Heart left ventricle (tissue), 16 donors: ENCODE measurements around the gene PQBP1. TPM values are rescaled to one million over a fixed set of nuclear protein-coding genes. Genes with fewer than 3 reads are reported as not detected.

Experiments
- ATAC-seq, 4 donors: fragments of 200-7000 bp; cut with Tn5 transposase; one replicate each; pipeline ENCODE4 v1.9.1; 2020 to 2022; ENCODE audit warnings: moderate library complexity in 4 of 4, mild to moderate bottlenecking in 3 of 4, moderate number of reproducible peaks in 1 of 4
- DNase-seq, 5 donors: peaks; one replicate each; pipeline ENCODE4 v3.0.0-alpha.2; 2020
- H3K27ac ChIP-seq, 12 donors: fragments of 200-600 bp; sonication (generic) in 4 of 12; one replicate each; pipeline versions ENCODE4 v1.5.0 to v1.8.0; 2016 to 2022; ENCODE audit warnings: mild to moderate bottlenecking in 2 of 12
- H3K27me3 ChIP-seq, 9 donors: fragments of 200-600 bp; sonication (generic) in 2 of 9; one replicate each; pipeline versions ENCODE4 v1.5.1 to v1.8.0; 2016 to 2022; ENCODE audit warnings: mild to moderate bottlenecking in 3 of 9
- H3K36me3 ChIP-seq, 9 donors: fragments of 200-600 bp; sonication (generic) in 2 of 9; one replicate each; pipeline versions ENCODE4 v1.5.0 to v1.8.0; 2018 to 2022; ENCODE audit warnings: mild to moderate bottlenecking in 2 of 9
- H3K4me1 ChIP-seq, 12 donors: fragments of 200-600 bp; sonication (generic) in 4 of 12; one replicate each; pipeline versions ENCODE4 v1.5.0 to v1.8.0; 2016 to 2022; ENCODE audit warnings: mild to moderate bottlenecking in 3 of 12
- H3K4me3 ChIP-seq, 12 donors: fragments of 200-600 bp; sonication (generic) in 4 of 12; one replicate each; pipeline versions ENCODE4 v1.5.0 to v1.8.0; 2017 to 2022; ENCODE audit warnings: mild to moderate bottlenecking in 9 of 12, moderate library complexity in 4 of 12
- H3K9me3 ChIP-seq, 12 donors: fragments of 200-600 bp; sonication (generic) in 4 of 12; one replicate each; pipeline versions ENCODE4 v1.5.0 to v1.8.0; 2016 to 2022; ENCODE audit warnings: mild to moderate bottlenecking in 1 of 12
- POLR2A ChIP-seq, 2 donors: fragments of 450-650 bp; IDR thresholded peaks; one replicate each; pipeline ENCODE4 v1.6.1; 2017; ENCODE audit warnings: antibody characterized with exemption in 2 of 2, mild to moderate bottlenecking in 2 of 2, moderate library complexity in 2 of 2
- WGBS, 4 donors: extraction: QIAGEN DNeasy Blood & Tissue Kit in 2 of 4; methylation state at CpG; one replicate each; pipeline versions ENCODE4 v1.1.5 to v1.1.7; 2013 to 2018; 5-methylcytosine and 5-hydroxymethylcytosine counted together
- intact Hi-C, 10 donors: fragments of 100-400 bp; cut with DNase I; formaldehyde crosslinking; loops; one replicate each; pipeline versions ENCODE4 v1.11.1 to v1.14.2; 2022
- polyA plus RNA-seq, 2 donors: library from polyadenylated mRNA; stranded (reverse); fragments of 200-250 nt; gene quantifications; one replicate each; pipeline ENCODE4 v1.2.3, GENCODE V29; 2013
- total RNA-seq, 9 donors: library from RNA; depleted of rRNA in 2 of 9; stranded (reverse); fragments of >200 nt in 2 of 9; fragmentation: NEBNext Ultra II Directional in 3 of 9; extraction: Animal tissue kit (Norgen Biotek cat#: 25700) in 3 of 9; gene quantifications; one replicate each; pipeline versions ENCODE4 v1.1.0 to v1.2.4, GENCODE V29; 2016 to 2023
- TF ChIP-seq, protein P1 (sequence below), 12 donors: fragments of 200-600 bp; sonication (generic) in 4 of 12; IDR thresholded peaks; one replicate each; pipeline versions ENCODE4 v1.5.0 to v1.8.0; 2018 to 2022; ENCODE audit warnings: antibody characterized with exemption in 12 of 12, mild to moderate bottlenecking in 5 of 12
- donor health status: ischemic (EF 13 %, LVEDD 7.1; RV severe dilation, severe dysfunction).
- donor health status: healthy with polysubstance abuse.
- donor health status: DM: no; HTN: yes; CAD: no.
- donor health status: DM: no; HTN: no; CAD: no.
- donor health status: ischemic (EF 25% LVEDD 6.9; RV normal size, moderate dysfunction).
- donor health status: ischemic (EF 25% LVEDD 5.7; RV mildly dilated, moderate dysfunction).
- donor health status: healthy.
- donor health status: DM: yes; HTN: yes; CAD: no.
- donor health status: ischemic (EF 35%, LVEDD 5.7; RV mildly dilated, moderate dysfunction).
- donor health status: nonischemic (EF 11% LVEDD 7.7; RV severe dilation, severe dysfunction).
- donor health status: DM: yes; HTN: yes; CAD: no.
- donor health status: PGD.
- donor health status: ischemic (EF 29% LVEDD 5.4; RV normal size, mild dysfunction).
- donor health status: nonischemic (EF 23%, LVEDD 6.1; RV moderate dilation, normal function).

The PQBP1 gene
- total and polyA plus RNA-seq, 11 donors = 45.3 to 99.0 (median 53.2) TPM

DNA sequence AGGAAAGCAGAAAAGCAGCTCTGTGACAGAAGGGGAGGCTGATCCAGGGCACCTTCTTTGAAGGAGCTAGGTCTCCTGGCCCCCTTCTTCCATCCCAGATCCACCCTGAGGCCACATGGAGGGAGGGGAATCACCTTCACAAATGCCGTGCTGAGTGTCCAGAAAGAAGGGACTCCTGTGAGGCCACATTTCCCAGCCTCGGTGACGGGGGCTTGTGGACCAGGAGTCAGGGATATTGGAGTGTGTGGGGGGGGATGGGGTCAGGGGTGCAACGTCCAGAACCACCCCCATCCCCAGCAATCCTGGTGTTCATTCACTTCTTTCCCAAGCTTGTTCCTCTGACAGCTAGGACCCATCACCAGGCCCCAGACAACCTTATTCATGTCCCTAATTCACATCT is 4.8 kb upstream of the PQBP1 start:
- Histone ChIP-seq H3K27me3 (no peaks in the 10 kb centered on the region), H3K4me3 (no peak overlapping the region), H3K27ac (no peak overlapping the region), H3K9me3 (peaks cover 0 to 8% (median 0%) of the 10 kb centered on the region in 12 donors), H3K36me3 (peaks cover 0 to 18% (median 4%) of the 10 kb centered on the region in 9 donors), H3K4me1 (peaks cover 0 to 14% (median 7%) of the 10 kb centered on the region in 12 donors)
- ATAC-seq = no peak
- DNase-seq = no peak
- intact Hi-C loops = loop anchor here in 6 of 10 donors (5.0 to 10.0 kb wide), 4 partner anchors 88 to 198 kb away; partner anchors contain the start of genes HDAC6 (in 5 of the 6) and SUV39H1 (in 1 of the 6)
- no peak for TF ChIP-seq POLR2A (IDR thresholded peaks at IDR 0.05)
- TF ChIP-seq, protein P1, sequence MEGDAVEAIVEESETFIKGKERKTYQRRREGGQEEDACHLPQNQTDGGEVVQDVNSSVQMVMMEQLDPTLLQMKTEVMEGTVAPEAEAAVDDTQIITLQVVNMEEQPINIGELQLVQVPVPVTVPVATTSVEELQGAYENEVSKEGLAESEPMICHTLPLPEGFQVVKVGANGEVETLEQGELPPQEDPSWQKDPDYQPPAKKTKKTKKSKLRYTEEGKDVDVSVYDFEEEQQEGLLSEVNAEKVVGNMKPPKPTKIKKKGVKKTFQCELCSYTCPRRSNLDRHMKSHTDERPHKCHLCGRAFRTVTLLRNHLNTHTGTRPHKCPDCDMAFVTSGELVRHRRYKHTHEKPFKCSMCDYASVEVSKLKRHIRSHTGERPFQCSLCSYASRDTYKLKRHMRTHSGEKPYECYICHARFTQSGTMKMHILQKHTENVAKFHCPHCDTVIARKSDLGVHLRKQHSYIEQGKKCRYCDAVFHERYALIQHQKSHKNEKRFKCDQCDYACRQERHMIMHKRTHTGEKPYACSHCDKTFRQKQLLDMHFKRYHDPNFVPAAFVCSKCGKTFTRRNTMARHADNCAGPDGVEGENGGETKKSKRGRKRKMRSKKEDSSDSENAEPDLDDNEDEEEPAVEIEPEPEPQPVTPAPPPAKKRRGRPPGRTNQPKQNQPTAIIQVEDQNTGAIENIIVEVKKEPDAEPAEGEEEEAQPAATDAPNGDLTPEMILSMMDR (IDR thresholded peaks at IDR 0.05) = no peak
- 75 to 94% (median 81%) methylated on average over 4 of the region's 4 CpGs for WGBS, 4 donors

DNA sequence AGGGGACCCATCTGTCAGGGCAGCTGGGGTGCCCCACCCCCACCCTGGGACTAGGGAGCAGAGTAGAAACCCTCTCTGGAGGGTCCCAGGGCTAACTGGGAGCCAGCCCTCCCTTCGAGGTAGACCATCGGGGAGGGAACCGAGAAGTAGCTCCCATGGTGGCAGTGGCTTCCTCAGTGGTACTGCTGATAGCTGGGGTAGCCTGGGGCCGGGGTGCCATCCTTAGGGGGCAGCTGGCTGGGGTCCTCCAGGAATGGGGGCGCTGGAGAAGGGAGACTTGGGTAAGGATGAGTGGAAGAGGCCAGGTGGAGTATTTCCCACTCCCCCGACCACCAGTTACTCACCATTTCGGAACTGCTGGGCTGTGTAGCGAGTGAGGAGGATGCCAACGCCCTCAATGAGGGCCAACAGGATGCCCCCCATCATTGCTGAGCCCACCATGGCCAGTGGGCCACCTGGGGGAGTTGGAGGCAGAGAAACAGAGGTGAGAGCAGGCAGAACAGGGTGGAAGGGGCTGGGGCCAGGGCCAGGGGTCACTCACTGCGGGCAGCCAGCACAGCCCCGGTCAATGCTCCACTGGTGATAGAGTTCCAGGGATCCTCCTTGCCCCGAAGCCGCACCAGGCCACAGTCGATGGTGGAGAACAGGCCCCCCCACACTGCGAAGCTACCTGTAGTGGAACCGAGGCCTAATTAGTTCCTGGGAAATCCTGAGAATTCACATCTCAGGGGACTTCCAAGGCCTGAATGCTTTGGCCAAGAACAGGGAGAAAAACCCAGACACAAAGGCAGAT is 4.0 kb upstream of the PQBP1 start:
- Histone ChIP-seq H3K4me1 (peaks cover 0 to 20% (median 7%) of the 10 kb centered on the region in 12 donors), H3K36me3 (peaks cover 0 to 18% (median 4%) of the 10 kb centered on the region in 9 donors), H3K4me3 (no peak overlapping the region), H3K27me3 (no peaks in the 10 kb centered on the region), H3K9me3 (peaks cover 0 to 10% (median 0%) of the 10 kb centered on the region in 12 donors), H3K27ac (no peak overlapping the region)
- ATAC-seq (no peak), DNase-seq (no peak)
- 71 to 95% (median 84%) methylated on average over 15 to 16 of the region's 16 CpGs for WGBS, 4 donors
- TF ChIP-seq, protein P1 (IDR thresholded peaks at IDR 0.05) = no peak
- TF ChIP-seq POLR2A (IDR thresholded peaks at IDR 0.05) = no peak
- intact Hi-C loops = loop anchor here in 6 of 10 donors (5.0 to 10.0 kb wide), 4 partner anchors 89 to 199 kb away; partner anchors contain the start of genes HDAC6 (in 5 of the 6) and SUV39H1 (in 1 of the 6)

DNA sequence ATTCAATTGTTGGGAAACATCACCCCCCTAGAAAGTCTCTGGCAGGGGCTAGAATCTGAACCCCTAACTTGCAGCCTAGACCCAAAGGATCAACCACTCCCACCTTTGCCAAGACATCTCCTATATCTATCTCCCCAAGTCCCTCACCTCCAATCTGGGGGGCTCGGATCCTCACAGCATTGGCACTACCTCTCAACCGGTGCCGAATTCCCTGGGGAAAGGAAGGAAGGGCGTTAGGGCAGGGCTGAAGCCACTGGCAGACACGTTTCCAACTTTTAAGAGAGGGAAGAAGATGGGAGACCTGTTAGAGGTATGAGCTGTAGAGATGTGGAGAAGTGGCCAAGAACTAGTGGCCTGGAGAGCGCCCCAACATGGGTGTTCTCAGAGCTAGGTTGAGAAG is 2.8 kb upstream of the PQBP1 start:
- WGBS, 4 donors = 72 to 83% (median 78%) methylated on average over 6 of the region's 6 CpGs
- Histone ChIP-seq H3K36me3 (peaks cover 0 to 22% (median 11%) of the 10 kb centered on the region in 9 donors), H3K4me1 (peaks cover 0 to 21% (median 11%) of the 10 kb centered on the region in 12 donors), H3K4me3 (no peak overlapping the region), H3K27ac (no peak overlapping the region), H3K27me3 (no peaks in the 10 kb centered on the region), H3K9me3 (peaks cover 0 to 10% (median 0%) of the 10 kb centered on the region in 12 donors)
- intact Hi-C loops = loop anchor here in 6 of 10 donors (5.0 to 10.0 kb wide), 4 partner anchors 90 to 200 kb away; partner anchors contain the start of genes HDAC6 (in 5 of the 6) and SUV39H1 (in 1 of the 6)
- DNase-seq (no peak), ATAC-seq (no peak)
- TF ChIP-seq POLR2A (IDR thresholded peaks at IDR 0.05) = no peak
- TF ChIP-seq, protein P1 (IDR thresholded peaks at IDR 0.05) = no peak

DNA sequence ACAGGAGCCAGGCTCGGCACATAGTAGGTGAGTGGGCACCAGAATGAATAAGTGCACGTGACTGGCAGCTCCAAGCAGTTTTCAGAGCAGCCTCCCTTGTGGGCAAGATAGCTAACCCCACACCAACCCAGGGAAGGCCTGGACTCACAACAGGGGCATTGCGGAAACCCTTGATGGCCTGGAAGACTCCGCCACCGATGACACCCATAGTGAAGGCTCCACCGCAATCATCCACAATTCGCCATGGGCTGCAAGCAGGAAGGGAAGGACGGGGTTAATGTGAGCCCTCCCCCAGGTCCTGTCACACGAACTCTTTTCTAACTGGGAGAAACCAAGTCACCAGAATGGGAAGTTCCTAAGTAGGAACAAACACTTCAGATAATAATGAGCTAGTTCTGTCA is 1.1 kb upstream of the PQBP1 start:
- TF ChIP-seq POLR2A (IDR thresholded peaks at IDR 0.05) = no peak
- TF ChIP-seq, protein P1 (IDR thresholded peaks at IDR 0.05) = no peak
- Histone ChIP-seq H3K9me3 (peaks cover 0 to 10% (median 0%) of the 10 kb centered on the region in 12 donors), H3K27ac (peak overlapping the region; percentile 89 to 97 (median 94)), H3K36me3 (peaks cover 0 to 32% (median 16%) of the 10 kb centered on the region in 9 donors), H3K4me3 (peak overlapping the region in 11 of 12 donors; percentile 48 to 88 (median 78)), H3K4me1 (peaks cover 0 to 21% (median 11%) of the 10 kb centered on the region in 12 donors), H3K27me3 (no peaks in the 10 kb centered on the region)
- WGBS, 4 donors = 38 to 67% (median 54%) methylated on average over 9 of the region's 9 CpGs
- ATAC-seq (no peak), DNase-seq (no peak)
- intact Hi-C loops = loop anchor here in 5 of 10 donors (10.0 kb wide), 3 partner anchors 92 to 202 kb away; partner anchors contain the start of genes HDAC6 (in 3 of the 5) and SUV39H1 (in 1 of the 5)
